T-cell (primary cell): Measurements from ENCODE around the gene STH. TPM values are rescaled to one million over a fixed set of nuclear protein-coding genes. Genes with fewer than 3 reads are reported as not detected.

Experiments
- ATAC-seq, 4 experiments: fragments of 200-7000 bp in 3 of 4; fragments of 150-1000 bp in 1 of 4; cut with Tn5 transposase; replicated peaks in 1 of 4; 1 replicate in 3 of 4; 2 replicates in 1 of 4; pipeline ENCODE4 v1.10.0; 2021; ENCODE audit warnings: moderate library complexity in 3 of 4, mild to moderate bottlenecking in 2 of 4, moderate number of reproducible peaks in 1 of 4
- CTCF ChIA-PET, 2 donors: fragments of 300-600 bp; sonication (Branson Sonifier 250); formaldehyde crosslinking; loops; one replicate each; lab custom pipeline; 2022; ENCODE audit warnings: antibody characterized with exemption in 2 of 2; lab: Charles Lee
- POLR2A ChIA-PET, 2 donors: fragments of 300-600 bp; sonication (Branson Sonifier 250); formaldehyde crosslinking; loops; one replicate each; lab custom pipeline; 2022; ENCODE audit warnings: antibody characterized with exemption in 2 of 2; lab: Charles Lee
- DNase-seq, 35 experiments: peaks; one replicate each; pipeline versions ENCODE4 v3.0.0 to v3.0.0-alpha.2; 2013 to 2023
- H3K27ac ChIP-seq: one replicate; pipeline ENCODE4 v1.5.1; 2013; ENCODE audit warnings: low read length
- H3K27me3 ChIP-seq, 2 experiments: replicated peaks in 1 of 2; 1 replicate in 1 of 2; 2 replicates in 1 of 2; pipeline versions ENCODE4 v1.6.1 to v1.7.0; 2013; ENCODE audit warnings: low read length in 1 of 2, mixed read lengths in 1 of 2; ENCODE audit not compliant: control insufficient read depth in 2 of 2, insufficient read depth in 2 of 2; ENCODE audit errors: extremely low read depth in 1 of 2
- H3K36me3 ChIP-seq, 2 donors: 1 replicate in 1 of 2; 2 replicates in 1 of 2; pipeline versions ENCODE4 v1.6.1 to v1.7.0; 2013; ENCODE audit warnings: low read length in 1 of 2; ENCODE audit not compliant: control insufficient read depth in 2 of 2, insufficient read depth in 1 of 2; ENCODE audit errors: extremely low read depth in 1 of 2
- H3K4me1 ChIP-seq, 2 experiments: 1 replicate in 1 of 2; 2 replicates in 1 of 2; pipeline versions ENCODE4 v1.6.1 to v1.7.0; 2013; ENCODE audit warnings: low read length in 2 of 2, mixed read lengths in 1 of 2; ENCODE audit not compliant: insufficient read depth in 2 of 2, control insufficient read depth in 1 of 2; ENCODE audit errors: extremely low read depth in 1 of 2
- H3K4me3 ChIP-seq, 2 donors: 1 replicate in 1 of 2; 2 replicates in 1 of 2; pipeline versions ENCODE4 v1.5.1 to v1.7.0; 2013; ENCODE audit warnings: mild to moderate bottlenecking in 2 of 2, low read length in 1 of 2, moderate library complexity in 1 of 2; ENCODE audit not compliant: control insufficient read depth in 1 of 2; ENCODE audit errors: extremely low read depth in 1 of 2
- H3K9me3 ChIP-seq: 2 replicates; pipeline ENCODE4 v1.7.0; 2013
- H3K27ac Mint-ChIP-seq, 2 donors: one replicate each; pipeline ENCODE4 v1.8.0; 2020 to 2021; ENCODE audit warnings: mild to moderate bottlenecking in 2 of 2, mixed read lengths in 2 of 2
- H3K27me3 Mint-ChIP-seq, 2 donors: one replicate each; pipeline ENCODE4 v1.8.0; 2021 to 2022; ENCODE audit warnings: mixed read lengths in 2 of 2
- H3K36me3 Mint-ChIP-seq: one replicate; pipeline ENCODE4 v1.8.0; 2021; ENCODE audit warnings: mixed read lengths
- H3K4me1 Mint-ChIP-seq, 3 donors: one replicate each; pipeline ENCODE4 v1.8.0; 2020 to 2022; ENCODE audit warnings: mixed read lengths in 3 of 3, mild to moderate bottlenecking in 1 of 3
- H3K4me3 Mint-ChIP-seq, 3 donors: one replicate each; pipeline ENCODE4 v1.8.0; 2020 to 2022; ENCODE audit warnings: mild to moderate bottlenecking in 3 of 3, mixed read lengths in 3 of 3, moderate library complexity in 3 of 3
- H3K9me3 Mint-ChIP-seq, 3 donors: one replicate each; pipeline ENCODE4 v1.8.0; 2020 to 2022; ENCODE audit warnings: mixed read lengths in 3 of 3
- WGBS: methylation state at CpG from one replicate; pipeline ENCODE4 v1.1.5; 2013; ENCODE audit warnings: missing lambda C conversion rate; ENCODE audit not compliant: insufficient coverage; 5-methylcytosine and 5-hydroxymethylcytosine counted together
- total RNA-seq, 35 experiments: library from RNA in 6 of 35; stranded (reverse) in 6 of 35; fragments of 120-200 nt in 1 of 35; gene quantifications; one replicate each; pipeline versions ENCODE4 v1.2.1 to v1.2.4 and lab custom pipeline; 2013 to 2026

Gene STH
- total RNA-seq, 5 donors from 2014 or later (not counting 1 experiment from before 2014, with no cell fraction given): not detected

DNA sequence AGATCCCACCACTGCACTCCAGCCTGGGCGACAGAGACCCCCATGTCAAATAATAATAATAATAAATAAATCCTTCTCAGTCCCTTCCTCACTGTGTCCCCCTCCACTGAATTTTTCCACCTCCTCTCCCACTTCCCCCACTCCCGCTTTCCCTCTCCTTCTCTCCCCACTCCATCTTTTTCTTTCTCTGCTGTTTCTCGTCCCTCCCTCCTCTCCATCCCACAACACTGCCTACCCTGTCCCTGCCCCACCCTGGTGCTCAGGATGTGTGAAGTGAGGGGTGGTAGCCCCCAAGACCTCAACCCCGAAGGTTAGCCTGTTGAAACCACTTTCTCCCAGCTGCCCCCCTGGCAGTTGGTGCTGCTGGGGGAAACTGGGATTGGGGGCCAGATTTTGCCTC is 34.4 kb upstream of the STH start:
- WGBS: 80% methylated on average over 1 of the region's 4 CpGs
- Mint-ChIP-seq H3K4me1 (no peaks in the 10 kb centered on the region), H3K4me3 (no peak overlapping the region), H3K36me3 (no peaks in the 10 kb centered on the region), H3K27ac (no peak overlapping the region), H3K27me3 (peaks cover 10 to 25% of the 10 kb centered on the region in 2 donors), H3K9me3 (no peaks in the 10 kb centered on the region)
- ATAC-seq (no peak), DNase-seq (no peak)
- Histone ChIP-seq H3K4me1 (no peaks in the 10 kb centered on the region), H3K27ac (no peak overlapping the region), H3K36me3 (no peaks in the 10 kb centered on the region), H3K27me3 (peaks cover 2 to 19% of the 10 kb centered on the region in 2 experiments), H3K4me3 (no peak overlapping the region), H3K9me3 (no peaks in the 10 kb centered on the region)
- POLR2A ChIA-PET: no interaction called here
- CTCF ChIA-PET: no interaction called here

DNA sequence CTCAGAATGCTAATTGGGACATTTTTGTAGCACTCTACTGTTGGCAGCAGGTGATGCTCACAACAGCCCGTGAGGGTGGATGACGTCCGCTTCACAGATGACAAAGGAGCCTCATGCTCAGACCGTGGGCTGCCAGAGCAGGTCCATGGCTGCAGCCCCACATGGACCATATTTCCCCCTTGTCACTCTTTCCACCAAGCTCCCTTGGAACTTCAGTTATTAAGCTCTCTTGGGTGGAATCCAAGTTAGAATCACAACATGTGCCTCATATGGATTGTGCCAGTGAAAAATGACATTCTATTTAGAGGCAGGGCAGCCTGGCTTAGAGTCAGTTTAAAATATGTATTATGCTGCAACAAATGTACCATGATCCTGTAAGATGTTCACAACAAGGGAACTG is 33.2 kb upstream of the STH start:
- Histone ChIP-seq H3K27me3 (peaks cover 2 to 26% of the 10 kb centered on the region in 2 experiments), H3K4me1 (no peaks in the 10 kb centered on the region), H3K36me3 (no peaks in the 10 kb centered on the region), H3K27ac (no peak overlapping the region), H3K9me3 (no peaks in the 10 kb centered on the region), H3K4me3 (no peak overlapping the region)
- ATAC-seq (no peak), DNase-seq (no peak)
- peaks cover 13 to 25% of the 10 kb centered on the region in 2 donors for H3K27me3 Mint-ChIP-seq
- ChIA-PET CTCF (no interaction called here), POLR2A (no interaction called here)
- no peaks in the 10 kb centered on the region for H3K9me3 Mint-ChIP-seq
- H3K4me1 Mint-ChIP-seq: no peaks in the 10 kb centered on the region
- H3K4me3 Mint-ChIP-seq: no peak overlapping the region
- WGBS: 77% methylated on average over 4 of the region's 4 CpGs
- H3K27ac Mint-ChIP-seq: no peak overlapping the region
- no peaks in the 10 kb centered on the region for H3K36me3 Mint-ChIP-seq

DNA sequence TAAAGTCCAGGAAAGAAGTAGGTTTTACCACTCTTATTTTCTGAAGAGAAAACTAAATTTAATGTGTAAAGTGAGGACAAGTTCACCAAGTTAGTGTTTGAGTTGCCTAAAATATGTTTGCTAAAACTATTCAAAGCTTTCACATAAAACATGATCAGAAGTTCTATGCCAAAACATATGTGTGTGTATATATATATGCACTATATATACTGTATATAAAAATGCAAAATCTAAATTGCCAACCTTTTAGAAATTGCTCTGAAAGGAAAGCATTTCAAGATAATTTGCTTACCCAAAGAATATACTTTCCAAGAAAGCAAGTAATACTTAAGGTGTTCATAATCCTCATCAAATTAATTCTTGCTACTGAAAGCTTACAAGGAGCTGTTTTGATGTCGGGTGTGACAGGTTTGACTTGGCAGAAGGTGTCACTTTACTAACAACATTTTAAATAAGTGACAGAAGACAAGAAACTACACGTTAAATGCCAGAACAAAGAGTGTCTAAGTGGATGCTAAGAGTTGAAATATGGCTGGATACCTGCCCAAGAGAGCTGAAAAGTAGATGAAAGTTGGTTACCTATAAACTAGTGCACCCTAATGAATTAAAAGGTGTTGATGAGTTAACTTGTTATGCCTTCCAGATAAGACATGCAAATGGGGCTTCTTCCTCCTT is 32.3 kb upstream of the STH start:
- Mint-ChIP-seq H3K27ac (no peak overlapping the region), H3K4me1 (no peaks in the 10 kb centered on the region), H3K36me3 (no peaks in the 10 kb centered on the region), H3K9me3 (no peaks in the 10 kb centered on the region), H3K27me3 (peaks cover 13 to 25% of the 10 kb centered on the region in 2 donors), H3K4me3 (no peak overlapping the region)
- Histone ChIP-seq H3K36me3 (no peaks in the 10 kb centered on the region), H3K27ac (no peak overlapping the region), H3K9me3 (no peaks in the 10 kb centered on the region), H3K4me1 (no peaks in the 10 kb centered on the region), H3K4me3 (no peak overlapping the region), H3K27me3 (peaks cover 2 to 34% of the 10 kb centered on the region in 2 experiments)
- ATAC-seq (no peak), DNase-seq (no peak)
- ChIA-PET POLR2A (no interaction called here), CTCF (no interaction called here)
- WGBS: no CpG with 5 or more reads among the region's 2 CpGs

DNA sequence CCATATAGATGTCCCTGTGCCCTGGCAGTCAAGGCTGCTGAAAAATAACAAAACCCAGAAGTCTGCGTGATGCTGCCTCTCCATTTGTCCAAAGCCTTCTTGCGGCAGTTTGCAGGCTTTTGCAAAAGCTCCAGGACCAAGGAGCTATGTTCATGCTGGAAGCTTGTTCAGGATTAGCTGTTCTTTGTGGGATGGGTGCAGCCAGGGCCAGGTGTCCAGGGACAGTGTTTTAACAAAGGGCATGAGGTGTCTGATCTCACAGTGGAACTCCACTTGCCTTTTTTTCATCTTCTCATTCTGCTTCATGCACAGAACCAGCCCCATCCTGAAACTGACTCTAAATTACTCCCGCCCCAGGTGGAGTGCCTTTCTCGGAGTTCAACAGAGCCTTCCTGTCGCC is 31.7 kb upstream of the STH start:
- no peaks in the 10 kb centered on the region for H3K4me1 Mint-ChIP-seq
- H3K27ac ChIP-seq: no peak overlapping the region
- H3K4me3 ChIP-seq: no peak overlapping the region
- no peak overlapping the region for H3K4me3 Mint-ChIP-seq
- ChIA-PET POLR2A (no interaction called here), CTCF (no interaction called here)
- peaks cover 2 to 39% of the 10 kb centered on the region in 2 experiments for H3K27me3 ChIP-seq
- no peaks in the 10 kb centered on the region for H3K36me3 Mint-ChIP-seq
- DNase-seq (no peak), ATAC-seq (no peak)
- H3K9me3 Mint-ChIP-seq: peaks cover 0 to 2% (median 2%) of the 10 kb centered on the region in 3 donors
- no peaks in the 10 kb centered on the region for H3K4me1 ChIP-seq
- no peak overlapping the region for H3K27ac Mint-ChIP-seq
- no peaks in the 10 kb centered on the region for H3K9me3 ChIP-seq
- H3K27me3 Mint-ChIP-seq: peaks cover 13 to 27% of the 10 kb centered on the region in 2 donors
- no peaks in the 10 kb centered on the region for H3K36me3 ChIP-seq
- 97% methylated on average over 5 of the region's 5 CpGs for WGBS

DNA sequence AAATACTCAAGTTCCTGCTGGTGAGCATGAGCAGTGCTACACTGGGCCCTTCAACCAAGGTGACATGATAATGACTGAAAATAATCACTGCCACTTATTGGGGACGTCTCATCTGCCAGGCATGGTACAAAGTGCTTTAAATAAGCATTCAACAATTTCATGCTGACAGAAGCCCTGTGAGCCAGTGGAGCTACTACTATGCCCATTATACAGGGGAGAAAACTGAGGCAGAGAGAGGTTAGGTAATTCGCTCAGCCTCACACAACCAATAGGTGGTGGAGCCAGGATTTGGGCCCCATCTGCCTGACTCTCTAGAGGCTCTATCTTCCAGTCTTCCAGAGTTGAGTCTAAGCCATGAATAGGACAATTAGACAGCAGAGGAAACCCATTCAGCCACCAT is 30.3 kb upstream of the STH start:
- Histone ChIP-seq H3K9me3 (no peaks in the 10 kb centered on the region), H3K4me1 (no peaks in the 10 kb centered on the region), H3K36me3 (no peaks in the 10 kb centered on the region), H3K27me3 (peaks cover 2 to 39% of the 10 kb centered on the region in 2 experiments), H3K27ac (no peak overlapping the region), H3K4me3 (no peak overlapping the region)
- POLR2A ChIA-PET: no interaction called here
- no peak for DNase-seq
- ATAC-seq: no peak
- H3K36me3 Mint-ChIP-seq: no peaks in the 10 kb centered on the region
- H3K4me3 Mint-ChIP-seq: no peak overlapping the region
- WGBS: 33% methylated on average over 1 of the region's 2 CpGs
- no peak overlapping the region for H3K27ac Mint-ChIP-seq
- CTCF ChIA-PET: interaction anchor here in 1 of 2 donors (0.7 kb wide), 1 partner anchor 1816 kb away, joined by 6 read pairs; no protein-coding TSS in a partner anchor
- H3K4me1 Mint-ChIP-seq: no peaks in the 10 kb centered on the region
- H3K27me3 Mint-ChIP-seq: peaks cover 13 to 25% of the 10 kb centered on the region in 2 donors
- H3K9me3 Mint-ChIP-seq: peaks cover 0 to 5% (median 2%) of the 10 kb centered on the region in 3 donors

DNA sequence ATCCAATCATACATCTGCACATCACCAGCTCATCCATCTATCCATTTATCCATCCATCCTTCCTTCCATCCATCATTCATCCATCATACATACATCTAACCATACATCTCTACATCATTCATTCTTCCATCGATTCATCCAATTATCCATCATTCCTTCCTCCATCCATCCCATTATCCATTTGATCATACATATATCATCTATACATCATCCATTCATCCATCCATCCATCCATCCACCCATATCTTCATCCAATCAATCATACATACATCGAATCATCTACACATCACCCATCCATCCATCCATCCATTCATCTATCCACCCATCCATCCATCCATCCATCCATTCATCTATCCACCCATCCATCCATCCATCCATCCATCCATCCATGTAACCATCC is 29.3 kb upstream of the STH start:
- H3K9me3 Mint-ChIP-seq: peaks cover 0 to 5% (median 2%) of the 10 kb centered on the region in 3 donors
- ChIA-PET CTCF (no interaction called here), POLR2A (no interaction called here)
- H3K36me3 ChIP-seq: no peaks in the 10 kb centered on the region
- H3K4me1 ChIP-seq: no peaks in the 10 kb centered on the region
- peaks cover 2 to 39% of the 10 kb centered on the region in 2 experiments for H3K27me3 ChIP-seq
- H3K27ac Mint-ChIP-seq: no peak overlapping the region
- 75% methylated on average over 2 of the region's 2 CpGs for WGBS
- H3K4me3 Mint-ChIP-seq: no peak overlapping the region
- no peak overlapping the region for H3K4me3 ChIP-seq
- no peaks in the 10 kb centered on the region for H3K9me3 ChIP-seq
- H3K27me3 Mint-ChIP-seq: peaks cover 13 to 23% of the 10 kb centered on the region in 2 donors
- no peaks in the 10 kb centered on the region for H3K36me3 Mint-ChIP-seq
- ATAC-seq (no peak), DNase-seq (no peak)
- no peak overlapping the region for H3K27ac ChIP-seq
- no peaks in the 10 kb centered on the region for H3K4me1 Mint-ChIP-seq
